Cardiac fibroblast (primary cell): ENCODE results near the gene RMND1.
"Not testable (repeated sequence)": the region's sequence is repeated elsewhere in the genome, so short reads cannot be mapped to it uniquely, and the experiment has no call there.

Experiments used
- DNase-seq, 2 donors: peaks; one replicate each; pipeline versions ENCODE4 v3.0.0 to v3.0.0-alpha.2; 2010; ENCODE audit warnings: low read depth in 2 of 2
- H3K4me3 ChIP-seq, 2 donors: replicated peaks in 1 of 2; 1 replicate in 1 of 2; 2 replicates in 1 of 2; pipeline ENCODE4 v1.5.1; 2011; ENCODE audit warnings: low read depth in 2 of 2, low read length in 2 of 2, mild to moderate bottlenecking in 2 of 2, moderate library complexity in 1 of 2
- CTCF ChIP-seq: IDR thresholded peaks from one replicate; pipeline ENCODE4 v1.5.1; 2011; ENCODE audit warnings: low read depth, mild to moderate bottlenecking, low read length, inconsistent platforms

The RMND1 gene

GRCh38 chr6:151357758-151358436, 94.0 kb downstream of the RMND1 start:
- no peak for DNase-seq
- no peak overlapping the region for H3K4me3 ChIP-seq
- TF ChIP-seq CTCF = no peak

- H3K4me3 ChIP-seq, DNase-seq: not testable (repeated sequence)
These were observed 94.9 kb downstream of the RMND1 start for GRCh38 chr6:151356983-151357382.
